ENCODE data around the gene PHAF1.

GRCh38 chr16:67142342-67142741, 32.6 kb downstream of the PHAF1 start:
- TF ChIP-seq ZFX (IDR thresholded peaks at IDR 0.05; ENCODE audit: borderline replicate concordance) = no peak
- no peak for TF ChIP-seq CTCF (IDR thresholded peaks at IDR 0.05)
